CD4-positive, alpha-beta T cell (primary cell): ENCODE measurements around the gene CALCOCO1. TPM values are rescaled to one million over a fixed set of nuclear protein-coding genes. Genes with fewer than 3 reads are reported as not detected.

ENCODE experiments used
- ATAC-seq: fragments of 200-7000 bp; cut with Tn5 transposase; one replicate; pipeline ENCODE4 v1.10.0; 2022; ENCODE audit warnings: mild to moderate bottlenecking; ENCODE audit not compliant: poor library complexity
- CTCF ChIA-PET: fragments of 350-600 bp; sonication (Branson Sonifier 250); formaldehyde crosslinking; loops from one replicate; lab custom pipeline; 2021; ENCODE audit warnings: antibody characterized with exemption, inconsistent platforms; lab: Charles Lee
- POLR2A ChIA-PET: fragments of 350-600 bp; sonication (Branson Sonifier 250); formaldehyde crosslinking; loops from one replicate; lab custom pipeline; 2021; ENCODE audit warnings: antibody characterized with exemption, inconsistent platforms; lab: Charles Lee
- DNase-seq, 14 experiments: peaks; one replicate each; pipeline ENCODE4 v3.0.0-alpha.2; 2013 to 2020; ENCODE audit warnings: mixed read lengths in 2 of 14
- H3K27ac ChIP-seq, 2 donors: one replicate each; pipeline versions ENCODE4 v1.5.1 to v1.7.0; 2013; ENCODE audit warnings: low read length in 2 of 2, low read depth in 1 of 2, mild to moderate bottlenecking in 1 of 2
- H3K27me3 ChIP-seq, 2 experiments: 1 replicate in 1 of 2; 2 replicates in 1 of 2; pipeline versions ENCODE4 v1.6.1 to v1.7.0; 2013; ENCODE audit warnings: low read length in 2 of 2, control low read depth in 1 of 2, mild to moderate bottlenecking in 1 of 2, moderate library complexity in 1 of 2; ENCODE audit not compliant: insufficient read depth in 2 of 2, control insufficient read depth in 1 of 2
- H3K36me3 ChIP-seq: one replicate; pipeline ENCODE4 v1.6.1; 2013; ENCODE audit warnings: low read length, control low read depth; ENCODE audit not compliant: insufficient read depth
- H3K4me1 ChIP-seq: one replicate; pipeline ENCODE4 v1.6.1; 2013; ENCODE audit warnings: low read length, control low read depth; ENCODE audit not compliant: insufficient read depth
- H3K4me3 ChIP-seq: one replicate; pipeline ENCODE4 v1.5.1; 2013; ENCODE audit warnings: mild to moderate bottlenecking, low read length, moderate library complexity
- H3K9me3 ChIP-seq, 2 experiments: 1 replicate in 1 of 2; 2 replicates in 1 of 2; pipeline versions ENCODE4 v1.6.1 to v1.7.0; 2013; ENCODE audit warnings: low read length in 2 of 2, mild to moderate bottlenecking in 2 of 2, control low read depth in 1 of 2, moderate library complexity in 1 of 2; ENCODE audit not compliant: control insufficient read depth in 1 of 2, insufficient read depth in 1 of 2
- H3K27ac Mint-ChIP-seq: one replicate; pipeline ENCODE4 v1.8.0; 2020; ENCODE audit warnings: mixed read lengths
- H3K27me3 Mint-ChIP-seq: one replicate; pipeline ENCODE4 v1.8.0; 2021; ENCODE audit warnings: mixed read lengths
- H3K36me3 Mint-ChIP-seq: one replicate; pipeline ENCODE4 v1.8.0; 2021; ENCODE audit warnings: low read depth, mixed read lengths
- H3K4me1 Mint-ChIP-seq: one replicate; pipeline ENCODE4 v1.8.0; 2021; ENCODE audit warnings: low read depth, mixed read lengths
- H3K4me3 Mint-ChIP-seq: one replicate; pipeline ENCODE4 v1.8.0; 2020; ENCODE audit warnings: mild to moderate bottlenecking, mixed read lengths
- H3K9me3 Mint-ChIP-seq: one replicate; pipeline ENCODE4 v1.8.0; 2020; ENCODE audit warnings: mixed read lengths
- CTCF ChIP-seq: fragments of 200-600 bp; IDR thresholded peaks from one replicate; pipeline ENCODE4 v1.8.0; 2022; ENCODE audit warnings: antibody characterized with exemption, mild to moderate bottlenecking
- intact Hi-C, 2 experiments: fragments of 100-400 bp; cut with DNase I in 1 of 2; cut with micrococcal nuclease in 1 of 2; formaldehyde crosslinking; loops; one replicate each; pipeline versions ENCODE4 v1.15.1 to v1.9.0; 2023 to 2025; cut with DNase I, micrococcal nuclease
- total RNA-seq, 174 experiments: library from RNA in 2 of 174; stranded (reverse) in 2 of 174; gene quantifications; one replicate each; pipeline ENCODE4 v1.2.3 and lab custom pipeline; 2021 to 2026

Gene CALCOCO1
- total RNA-seq, 2 experiments from 2014 or later, result 66.8 to 69.3 TPM

- H3K27me3 ChIP-seq, result peaks cover 48 to 49% of the 10 kb centered on the region in 2 experiments
- POLR2A ChIA-PET, result no interaction called here
Observed at GRCh38 chr12:53755893-53756292, 28.6 kb upstream of the CALCOCO1 start.

GRCh38 chr12:53755451-53755891, 28.2 kb upstream of the CALCOCO1 start:
- H3K36me3 Mint-ChIP-seq, result no peaks in the 10 kb centered on the region
- no peak for ATAC-seq
- ChIA-PET POLR2A (no interaction called here), CTCF (interaction anchor here (3.7 kb wide), 1 partner anchor 10 kb away, joined by 46 read pairs; no protein-coding TSS in a partner anchor)
- H3K27ac Mint-ChIP-seq, result no peak overlapping the region
- H3K9me3 Mint-ChIP-seq, result no peaks in the 10 kb centered on the region
- Histone ChIP-seq H3K36me3 (no peaks in the 10 kb centered on the region), H3K27me3 (peaks cover 47 to 50% of the 10 kb centered on the region in 2 experiments), H3K4me1 (peaks cover 31% of the 10 kb centered on the region), H3K9me3 (no peaks in the 10 kb centered on the region), H3K4me3 (no peak overlapping the region), H3K27ac (no peak overlapping the region)
- peaks cover 23% of the 10 kb centered on the region for H3K4me1 Mint-ChIP-seq
- no peak overlapping the region for H3K4me3 Mint-ChIP-seq
- intact Hi-C loops, result no loop called here
- DNase-seq, result no peak
- peaks cover 31% of the 10 kb centered on the region for H3K27me3 Mint-ChIP-seq
- no peak for TF ChIP-seq CTCF

More at GRCh38 chr12:53755893-53756292, 28.6 kb upstream of the CALCOCO1 start:
- Histone ChIP-seq H3K9me3 (no peaks in the 10 kb centered on the region), H3K4me3 (no peak overlapping the region), H3K36me3 (no peaks in the 10 kb centered on the region), H3K27ac (no peak overlapping the region), H3K4me1 (peaks cover 27% of the 10 kb centered on the region)
- Mint-ChIP-seq H3K4me3 (no peak overlapping the region), H3K9me3 (no peaks in the 10 kb centered on the region), H3K27ac (no peak overlapping the region), H3K4me1 (peaks cover 23% of the 10 kb centered on the region), H3K36me3 (no peaks in the 10 kb centered on the region), H3K27me3 (peaks cover 35% of the 10 kb centered on the region)
- no peak for ATAC-seq
- intact Hi-C loops, result no loop called here
- no peak for TF ChIP-seq CTCF
- DNase-seq, result no peak
- CTCF ChIA-PET, result interaction anchor here (1.1 to 3.7 kb wide), 3 partner anchors 10 to 34 kb away, joined by 5 to 46 read pairs (median 10); partner anchors contain the start of gene CALCOCO1

- ATAC-seq (no peak), DNase-seq (no peak)
- Mint-ChIP-seq H3K9me3 (no peaks in the 10 kb centered on the region), H3K27me3 (peaks cover 25% of the 10 kb centered on the region), H3K27ac (no peak overlapping the region), H3K36me3 (no peaks in the 10 kb centered on the region), H3K4me1 (peaks cover 23% of the 10 kb centered on the region), H3K4me3 (no peak overlapping the region)
- Histone ChIP-seq H3K4me1 (peaks cover 33% of the 10 kb centered on the region), H3K27ac (no peak overlapping the region), H3K27me3 (peaks cover 44 to 46% of the 10 kb centered on the region in 2 experiments), H3K9me3 (no peaks in the 10 kb centered on the region), H3K36me3 (no peaks in the 10 kb centered on the region), H3K4me3 (no peak overlapping the region)
- CTCF ChIA-PET, result interaction anchor here (3.7 kb wide), 1 partner anchor 9 kb away, joined by 46 read pairs; no protein-coding TSS in a partner anchor
- intact Hi-C loops, result no loop called here
- no peak for TF ChIP-seq CTCF
- POLR2A ChIA-PET, result no interaction called here
Observed at GRCh38 chr12:53754633-53755264, 27.5 kb upstream of the CALCOCO1 start.
